NCI-H69 (cell line): ENCODE results near the gene GTPBP2.
"Not testable (repeated sequence)": the region's sequence is repeated elsewhere in the genome, so short reads cannot be mapped to it uniquely, and the experiment has no call there.

Experiments used
- DNase-seq: peaks from one replicate; lab custom pipeline; 2025; lab: John Stamatoyannopoulos, UW

GTPBP2 gene

DNA sequence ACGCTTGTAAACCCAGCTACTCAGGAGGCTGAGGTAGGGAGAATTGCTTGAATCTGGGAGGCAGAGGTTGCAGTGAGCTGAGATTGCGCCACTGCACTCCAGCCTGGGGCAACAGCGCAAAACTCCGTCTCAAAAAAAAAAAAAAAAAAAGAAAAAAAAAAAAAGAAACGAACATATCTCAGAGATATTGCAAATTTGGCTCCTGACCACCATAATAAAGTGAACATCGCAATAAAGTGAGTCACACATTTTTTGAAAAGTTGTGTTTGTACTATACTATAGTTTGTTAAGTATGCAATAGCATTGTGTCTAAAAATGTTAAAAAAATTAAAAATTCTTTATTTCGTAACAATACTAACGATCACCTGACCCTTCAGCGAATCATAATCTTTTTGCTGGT lies 29.1 kb upstream of the GTPBP2 start:
- DNase-seq = no peak

DNA sequence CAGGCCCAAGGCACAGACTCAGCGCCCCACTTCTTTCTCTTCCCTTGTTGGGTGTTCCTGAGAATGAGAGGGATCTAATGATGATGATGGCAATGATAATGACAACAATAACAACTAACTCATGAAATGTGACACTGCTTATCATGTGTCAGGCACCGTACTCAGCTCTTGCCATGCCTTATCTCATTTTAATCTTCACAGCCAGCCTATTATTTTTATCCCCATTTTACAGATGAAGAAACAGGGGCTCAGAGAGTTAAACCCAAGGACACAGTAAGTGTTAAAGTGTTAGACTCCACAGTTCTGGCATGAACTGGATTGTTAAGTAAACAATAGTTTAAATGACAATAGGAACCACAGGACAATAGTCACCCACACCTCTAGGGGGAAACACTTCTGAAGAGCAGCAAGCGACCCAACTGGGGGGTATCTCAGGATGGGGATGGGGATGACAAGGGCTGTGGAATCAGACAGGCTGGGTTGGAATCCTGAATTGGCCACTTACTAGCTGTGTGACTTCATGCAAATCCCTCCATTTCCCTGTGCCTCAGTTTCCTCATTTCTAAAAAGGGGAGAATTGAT lies 28.2 kb upstream of the GTPBP2 start:
- no peak for DNase-seq

DNA sequence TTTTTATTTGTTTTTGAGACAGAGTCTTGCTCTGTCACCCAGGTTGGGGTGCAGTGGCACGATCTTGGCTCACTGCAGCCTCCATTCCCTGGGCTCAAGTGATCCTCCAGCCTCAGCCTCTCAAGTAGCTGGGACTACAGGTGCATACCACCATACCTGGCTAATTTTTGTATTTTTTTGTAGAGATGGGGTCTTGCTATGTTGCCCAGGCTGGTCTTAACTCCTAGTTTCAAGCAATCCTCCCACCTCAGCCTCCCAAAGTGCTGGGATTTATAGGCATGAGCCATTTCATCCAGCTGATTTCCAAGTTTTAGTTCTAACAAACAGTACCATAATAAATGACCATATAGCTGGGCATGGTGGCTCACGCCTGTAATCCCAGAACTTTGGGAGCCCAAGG lies 23.8 kb upstream of the GTPBP2 start:
- DNase-seq = not testable (repeated sequence)

DNA sequence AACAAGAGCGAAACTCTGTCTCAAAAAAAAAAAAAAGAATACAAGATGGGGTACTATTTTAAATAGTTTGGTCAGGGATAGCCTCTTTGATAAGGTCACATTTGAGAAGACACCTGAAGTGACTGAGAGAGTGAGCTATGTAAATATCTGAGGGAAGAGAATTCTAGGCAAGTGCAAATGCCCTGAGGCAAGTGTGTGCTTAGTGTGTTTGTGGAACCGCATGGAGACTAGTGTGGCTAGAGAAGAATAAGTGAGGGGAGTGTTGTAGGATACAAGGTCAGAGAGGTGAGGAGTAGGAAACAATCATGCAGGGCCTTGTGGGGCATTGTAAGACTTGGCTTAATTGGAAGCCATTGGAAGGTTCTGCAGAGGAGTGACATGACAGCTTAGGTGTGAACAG lies 19.2 kb upstream of the GTPBP2 start:
- DNase-seq = no peak

DNA sequence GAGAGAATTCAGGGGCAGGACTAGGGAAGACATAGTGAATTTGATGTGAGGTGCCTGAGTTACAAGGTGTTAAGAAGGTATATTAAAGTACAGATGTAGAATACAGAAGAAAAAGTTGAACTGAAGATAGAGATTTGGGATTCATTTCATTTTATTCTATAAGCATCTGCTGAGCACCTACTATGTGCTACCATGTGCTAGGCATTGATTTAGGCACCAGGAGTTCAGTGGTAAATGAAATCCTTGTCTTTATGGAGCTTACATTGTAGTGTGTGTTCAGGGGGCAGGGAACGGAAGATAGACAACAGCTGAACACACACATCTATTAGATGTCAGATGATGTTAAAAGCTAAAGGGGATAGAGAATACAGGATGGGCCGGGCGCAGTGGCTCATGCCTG lies 18.5 kb upstream of the GTPBP2 start:
- no peak for DNase-seq

DNA sequence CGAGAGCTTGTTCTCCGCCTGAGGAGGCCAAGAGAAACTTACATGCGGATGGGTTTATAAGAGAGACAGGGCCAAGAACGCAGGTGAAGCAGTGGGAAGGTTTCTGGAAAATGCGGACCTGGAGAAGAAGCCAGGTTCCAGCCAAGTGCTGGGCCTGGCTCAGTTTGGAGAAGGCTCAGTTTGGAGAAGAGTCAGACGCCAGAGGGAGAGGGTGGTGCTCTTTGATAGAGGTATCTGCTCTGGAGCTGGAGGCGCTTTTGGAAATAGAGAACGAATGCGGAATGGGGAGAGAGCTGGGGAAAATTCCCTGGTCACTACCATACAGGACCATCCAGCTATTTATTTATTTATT lies 16.5 kb upstream of the GTPBP2 start:
- DNase-seq = no peak

DNA sequence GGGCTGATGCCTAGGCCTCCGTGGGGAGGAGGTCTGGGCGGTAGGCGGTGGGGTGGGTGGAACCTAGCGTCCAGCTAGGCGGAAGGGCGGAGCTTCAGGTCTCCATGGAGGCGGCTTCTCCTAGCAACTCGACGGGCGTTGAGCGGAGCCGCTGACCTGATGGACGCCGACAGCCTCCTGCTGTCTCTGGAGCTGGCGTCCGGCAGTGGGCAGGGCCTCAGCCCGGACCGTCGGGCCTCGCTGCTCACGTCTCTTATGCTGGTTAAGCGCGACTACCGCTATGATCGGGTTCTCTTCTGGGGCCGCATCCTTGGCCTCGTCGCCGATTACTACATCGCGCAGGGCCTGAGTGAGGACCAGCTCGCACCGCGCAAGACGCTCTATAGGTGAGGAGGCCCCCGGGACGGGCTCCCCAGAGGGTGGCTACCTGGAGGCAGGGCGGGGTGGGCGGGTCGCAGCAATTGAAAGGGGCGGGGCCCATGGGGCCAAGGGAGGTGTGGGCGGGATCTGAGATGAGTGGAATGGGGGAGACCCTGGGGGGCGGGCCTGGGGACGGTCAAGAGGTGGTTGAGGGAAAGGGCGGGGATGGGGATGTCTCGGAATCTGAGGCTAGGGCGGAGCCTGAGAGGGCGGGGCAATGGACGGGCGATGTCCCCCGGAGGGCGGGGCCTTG lies 16.0 kb upstream of the GTPBP2 start, which contains the start of gene RSPH9:
RSPH9 (plus strand) TSS at position 97 of the 673 bp plus-strand sequence; CDS start at position 160, 63 bp downstream.
- DNase-seq = peak; percentile 77

DNA sequence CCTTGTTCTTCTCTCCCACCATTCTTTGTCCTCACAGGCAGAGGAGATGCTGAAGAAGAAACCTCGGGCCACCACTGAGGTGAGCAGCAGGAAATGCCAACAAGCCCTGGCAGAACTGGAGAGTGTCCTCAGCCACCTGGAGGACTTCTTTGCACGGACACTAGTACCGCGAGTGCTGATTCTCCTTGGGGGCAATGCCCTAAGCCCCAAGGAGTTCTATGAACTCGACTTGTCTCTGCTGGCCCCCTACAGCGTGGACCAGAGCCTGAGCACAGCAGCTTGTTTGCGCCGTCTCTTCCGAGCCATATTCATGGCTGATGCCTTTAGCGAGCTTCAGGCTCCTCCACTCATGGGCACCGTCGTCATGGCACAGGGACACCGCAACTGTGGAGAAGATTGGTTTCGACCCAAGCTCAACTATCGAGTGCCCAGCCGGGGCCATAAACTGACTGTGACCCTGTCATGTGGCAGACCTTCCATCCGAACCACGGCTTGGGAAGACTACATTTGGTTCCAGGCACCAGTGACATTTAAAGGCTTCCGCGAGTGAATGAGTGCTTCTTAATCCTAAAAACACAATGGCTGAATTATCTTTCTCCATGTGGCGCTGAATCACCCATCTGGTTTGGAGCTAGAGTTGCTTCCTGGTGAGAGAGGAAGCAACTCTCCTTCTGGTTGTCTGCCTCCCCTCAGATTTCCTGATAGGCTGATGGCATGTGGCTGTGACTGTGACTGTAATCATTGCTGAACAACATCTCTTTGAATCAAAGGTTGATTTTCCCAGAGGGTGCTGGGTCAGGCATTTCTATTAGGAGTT lies 11.1 kb upstream of the GTPBP2 start:
- no peak for DNase-seq

DNA sequence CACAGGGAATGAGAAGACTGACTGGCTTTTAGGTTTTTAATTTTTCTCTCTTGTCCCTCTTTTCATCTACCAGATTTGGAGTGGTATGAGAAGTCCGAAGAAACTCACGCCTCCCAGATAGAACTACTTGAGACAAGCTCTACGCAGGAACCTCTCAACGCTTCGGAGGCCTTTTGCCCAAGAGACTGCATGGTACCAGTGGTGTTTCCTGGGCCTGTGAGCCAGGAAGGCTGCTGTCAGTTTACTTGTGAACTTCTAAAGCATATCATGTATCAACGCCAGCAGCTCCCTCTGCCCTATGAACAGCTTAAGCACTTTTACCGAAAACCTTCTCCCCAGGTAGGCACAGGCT lies 7.2 kb upstream of the GTPBP2 start:
- DNase-seq = peak; percentile 50

DNA sequence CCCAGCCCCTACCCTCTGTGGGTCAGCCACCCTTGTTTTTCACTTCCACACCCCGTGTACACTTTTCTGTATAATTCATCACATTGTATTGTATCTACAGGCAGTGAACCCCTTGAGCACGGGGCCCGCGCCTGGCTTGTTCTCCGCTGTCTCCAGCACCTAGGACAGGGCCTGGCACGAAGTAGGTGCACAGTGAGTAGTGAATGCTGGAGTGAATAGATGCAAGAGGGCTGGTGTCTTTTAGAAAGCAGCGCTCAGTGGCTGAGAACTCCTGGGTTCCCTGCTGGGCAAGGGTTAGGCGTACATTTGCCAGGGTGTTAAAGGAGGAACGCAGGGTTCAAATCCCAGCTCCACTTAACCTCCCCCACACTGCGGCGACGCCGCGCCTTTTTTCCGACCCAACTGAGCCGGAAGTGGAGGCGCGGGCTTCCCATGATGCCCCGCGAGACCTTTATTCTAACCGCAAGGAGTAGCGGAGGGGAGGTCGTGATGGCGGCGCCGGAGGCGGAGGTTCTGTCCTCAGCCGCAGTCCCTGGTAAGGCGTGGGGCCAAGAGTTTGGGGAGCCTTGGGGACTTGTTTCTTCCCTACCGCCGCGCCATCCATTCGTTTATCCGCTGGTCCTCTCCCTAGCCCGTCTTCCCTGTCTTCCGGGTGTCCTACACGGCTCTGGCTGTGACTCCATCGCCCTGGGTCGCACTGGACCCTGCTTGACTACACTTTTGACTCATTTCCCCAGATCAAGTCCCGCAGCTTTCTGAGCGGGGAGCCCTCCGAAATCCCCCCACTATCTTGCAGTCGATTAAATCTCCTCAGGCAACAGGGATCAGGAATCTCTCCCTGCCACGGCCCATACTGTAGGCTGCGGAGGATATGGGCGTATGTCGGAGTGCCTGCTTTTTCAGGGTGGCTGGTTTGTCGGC lies 6.6 kb upstream of the GTPBP2 start, which contains the start of gene MAD2L1BP:
MAD2L1BP (plus strand) TSS at position 454 of the 921 bp plus-strand sequence; CDS start at position 490, 36 bp downstream.
- DNase-seq = peak; percentile 95

DNA sequence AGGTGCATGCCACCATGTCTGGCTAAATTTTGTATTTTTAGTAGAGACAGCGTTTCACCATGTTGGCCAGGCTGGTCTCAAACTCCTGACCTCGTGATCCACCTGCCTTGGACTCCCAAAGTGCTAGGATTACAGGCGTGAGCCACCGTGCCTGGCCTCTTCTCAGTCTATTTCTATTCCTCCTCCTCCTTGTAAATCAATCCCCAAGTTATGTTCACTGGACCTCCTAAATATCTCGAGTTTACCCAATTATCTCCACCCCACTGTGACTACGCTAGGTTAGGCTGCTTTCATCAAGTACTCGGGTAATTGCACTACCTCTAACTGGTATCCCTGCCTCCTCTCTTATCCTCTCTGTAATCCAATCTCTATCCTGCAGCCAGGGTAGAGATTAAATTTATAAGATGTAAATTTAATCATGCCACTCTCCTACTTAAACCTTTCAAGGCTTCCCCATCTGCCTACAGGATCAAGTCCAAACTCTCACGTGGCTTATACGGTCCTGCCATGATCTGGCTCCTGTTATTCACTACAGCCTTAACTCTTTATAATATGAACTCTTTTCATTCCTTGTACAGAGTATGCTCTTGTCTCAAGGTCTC lies 5.7 kb upstream of the GTPBP2 start:
- no peak for DNase-seq

DNA sequence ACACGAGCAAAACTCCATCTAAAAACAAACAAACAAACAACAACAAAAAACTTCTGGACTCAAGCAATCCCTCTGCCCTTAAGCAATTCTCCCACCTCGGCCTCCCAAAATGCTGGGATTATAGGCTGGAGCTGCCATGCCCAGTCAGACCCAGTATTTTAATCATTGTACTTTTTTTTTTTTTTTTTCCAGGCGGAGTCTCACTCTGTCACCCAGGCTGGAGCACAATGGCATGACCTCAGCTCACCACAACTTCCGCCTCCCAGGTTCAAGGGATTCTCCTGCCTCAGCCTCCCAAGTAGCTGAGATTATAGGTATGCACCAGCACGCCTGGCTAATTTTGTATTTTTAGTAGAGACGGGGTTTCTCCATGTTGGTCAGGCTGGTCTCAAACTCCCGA lies 3.9 kb upstream of the GTPBP2 start:
- DNase-seq = not testable (repeated sequence)

DNA sequence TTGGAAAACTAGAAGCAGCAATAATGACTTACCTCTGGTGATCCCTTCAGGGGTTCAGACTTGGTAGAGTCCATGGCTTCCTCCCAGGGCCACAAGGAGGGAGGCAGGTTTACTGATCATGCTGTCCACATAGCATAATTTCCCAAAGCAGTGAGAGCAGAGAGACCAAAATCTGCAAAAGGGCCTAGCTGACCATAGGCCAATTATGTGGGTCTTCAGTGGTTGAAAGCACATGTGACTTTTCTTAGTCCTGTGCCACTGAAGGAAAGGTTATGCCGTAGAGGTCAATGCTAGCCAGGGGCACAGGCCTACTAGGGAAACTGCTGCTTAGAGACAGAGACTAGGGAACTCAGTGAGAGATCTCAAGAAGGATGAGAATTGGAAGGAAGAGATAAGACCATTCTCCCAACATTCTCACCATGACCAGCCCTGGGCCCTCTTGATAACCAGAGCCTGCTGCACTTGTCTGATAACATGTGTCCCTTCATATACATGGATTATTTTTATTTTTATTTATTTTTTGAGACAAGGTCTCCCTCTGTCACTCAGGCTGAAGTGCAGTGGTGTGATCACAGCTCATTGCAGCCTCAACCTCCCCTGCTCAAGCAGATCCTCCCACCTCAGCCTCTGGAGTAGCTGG lies 2.0 kb upstream of the GTPBP2 start:
- DNase-seq = peak; percentile 29

DNA sequence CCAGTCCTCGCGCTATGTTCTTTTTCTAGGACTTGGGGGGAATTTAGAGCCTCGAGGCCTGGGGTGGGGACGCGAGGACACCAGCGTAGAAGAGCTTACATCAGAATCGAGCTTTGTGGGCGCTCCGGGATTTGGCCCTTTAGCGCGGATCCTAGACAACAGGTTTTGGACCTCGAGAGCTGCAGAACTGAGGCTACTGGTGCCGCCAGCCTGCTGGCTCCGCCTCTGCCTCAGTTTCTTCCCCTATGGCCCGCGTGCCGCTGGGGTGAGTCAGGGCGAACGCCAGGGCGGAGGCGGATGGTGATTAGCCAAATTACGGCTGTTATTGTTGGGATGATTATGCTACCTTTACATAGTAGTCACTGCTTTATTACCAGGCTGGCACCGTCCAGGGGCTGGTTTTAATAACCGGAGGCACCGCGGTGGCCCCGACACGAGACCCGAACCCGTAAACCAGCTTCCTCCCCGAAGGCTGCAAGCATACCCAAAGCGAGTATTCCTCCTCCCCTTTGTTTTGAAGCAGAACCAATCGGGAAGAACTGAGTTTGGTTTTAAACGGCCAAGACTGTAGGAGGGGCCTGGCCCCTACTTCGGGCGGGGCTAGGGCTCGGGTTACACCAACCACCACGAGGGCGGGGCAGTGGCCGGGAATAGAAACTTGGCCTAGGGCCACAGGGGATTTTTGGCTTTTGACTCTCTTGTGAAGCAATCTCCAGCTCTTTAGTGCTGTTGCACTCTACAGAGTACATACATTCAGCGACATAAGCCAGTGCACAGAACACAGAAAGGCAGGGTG lies 639 bp upstream of the GTPBP2 start:
- peak; percentile 99 for DNase-seq

DNA sequence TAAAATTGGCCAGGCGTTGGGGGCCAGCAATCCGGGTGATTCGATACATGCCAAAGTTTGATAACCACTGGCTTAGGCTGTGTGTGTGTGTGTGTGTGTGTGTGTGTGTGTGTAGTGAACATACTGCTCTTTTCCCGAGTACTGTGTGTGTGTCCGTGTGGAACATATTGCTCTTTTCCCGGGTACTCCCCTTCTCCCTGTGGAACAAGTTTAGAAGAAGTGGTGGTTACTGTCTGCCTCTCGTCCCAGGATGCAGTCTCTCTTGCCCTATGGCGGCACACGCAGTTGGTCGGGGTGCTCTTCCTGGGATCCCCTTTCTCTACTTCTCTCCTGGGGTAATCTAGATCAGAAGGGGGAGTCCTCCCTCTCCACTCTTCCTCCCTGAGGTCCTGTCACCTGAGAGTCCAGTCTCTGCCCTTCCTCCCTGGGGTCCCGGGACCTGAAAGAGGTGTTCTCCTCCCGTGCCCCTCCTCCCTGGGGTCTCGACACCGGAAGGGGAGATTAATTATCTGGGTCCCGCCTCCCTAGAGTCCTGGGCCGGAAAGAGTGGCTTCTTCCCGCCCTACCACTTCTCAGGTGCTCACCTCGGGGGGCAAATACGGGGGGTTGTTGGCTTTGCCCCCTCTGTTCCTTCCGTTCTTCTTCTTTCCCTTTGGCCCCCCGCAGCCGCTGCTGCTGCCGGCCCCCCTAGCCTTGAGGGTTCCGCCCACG lies 516 bp downstream of the GTPBP2 start:
- DNase-seq = peak; percentile 81

DNA sequence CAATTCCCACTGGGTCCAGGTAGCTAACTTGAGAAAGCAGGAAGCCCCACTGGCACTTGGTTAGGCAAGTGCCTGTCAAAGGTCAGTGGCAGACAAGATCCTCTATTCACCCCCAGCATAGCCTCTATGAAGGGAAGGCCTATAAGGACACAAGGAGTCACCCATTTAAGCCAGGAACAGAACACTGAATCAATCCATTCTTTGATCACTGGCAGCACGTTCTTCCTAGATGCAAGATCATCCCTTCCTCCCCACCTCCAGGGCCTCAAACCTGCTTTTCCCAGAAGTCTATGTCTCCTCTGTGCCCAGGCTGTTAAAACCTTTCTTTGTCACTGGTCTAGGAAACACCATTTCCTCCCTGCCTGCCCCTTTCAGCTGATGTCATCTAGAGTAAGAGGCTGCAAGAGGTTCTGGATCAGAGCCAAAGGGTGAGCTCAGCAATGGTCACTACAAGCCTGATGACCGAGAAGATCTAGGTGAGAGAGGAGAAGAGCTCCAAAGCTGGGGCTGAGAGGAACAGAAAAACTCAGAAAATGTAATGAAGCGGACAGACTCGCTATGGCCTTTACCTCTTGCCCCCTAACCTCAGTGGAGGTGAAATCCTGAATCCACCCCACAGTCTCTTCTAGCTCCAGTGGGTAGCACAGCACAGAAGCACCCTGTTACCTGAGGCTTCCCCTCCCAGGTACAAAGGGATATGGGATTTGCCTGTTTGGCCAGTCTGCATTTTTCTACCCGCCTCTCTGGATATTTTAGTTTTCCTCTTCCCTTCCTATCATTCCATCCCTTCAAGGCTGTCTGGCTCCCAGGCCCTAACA lies 1.8 kb downstream of the GTPBP2 start:
- DNase-seq = peak; percentile 90

DNA sequence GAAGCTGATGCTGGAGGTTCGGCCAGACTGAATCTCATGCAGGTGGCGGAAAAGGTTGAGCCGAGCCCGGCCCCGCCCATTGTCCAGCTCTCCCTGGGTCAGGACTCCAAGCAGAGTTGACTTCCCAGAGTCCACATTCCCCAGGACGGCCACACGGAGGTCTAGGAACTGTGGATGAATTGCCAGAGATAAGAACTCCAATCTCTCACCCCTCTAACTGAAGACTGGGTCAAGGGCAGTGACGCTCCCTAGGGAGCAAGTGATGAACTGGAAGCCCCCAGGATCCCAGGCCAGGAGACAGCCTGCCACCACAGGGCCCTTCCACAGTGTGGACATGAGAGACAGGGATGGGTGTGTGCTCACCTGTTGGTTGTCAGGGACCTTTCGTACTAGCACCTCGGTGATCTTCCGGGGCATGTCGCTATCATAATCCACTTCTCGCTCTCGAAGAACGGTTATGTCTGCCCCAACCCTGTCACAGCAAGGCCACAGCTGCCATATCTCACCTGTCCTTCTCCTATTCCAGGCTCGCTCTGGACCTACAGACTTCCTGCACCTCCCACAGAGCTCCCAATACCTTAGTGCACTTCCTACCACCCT lies 3.6 kb downstream of the GTPBP2 start:
- no peak for DNase-seq

DNA sequence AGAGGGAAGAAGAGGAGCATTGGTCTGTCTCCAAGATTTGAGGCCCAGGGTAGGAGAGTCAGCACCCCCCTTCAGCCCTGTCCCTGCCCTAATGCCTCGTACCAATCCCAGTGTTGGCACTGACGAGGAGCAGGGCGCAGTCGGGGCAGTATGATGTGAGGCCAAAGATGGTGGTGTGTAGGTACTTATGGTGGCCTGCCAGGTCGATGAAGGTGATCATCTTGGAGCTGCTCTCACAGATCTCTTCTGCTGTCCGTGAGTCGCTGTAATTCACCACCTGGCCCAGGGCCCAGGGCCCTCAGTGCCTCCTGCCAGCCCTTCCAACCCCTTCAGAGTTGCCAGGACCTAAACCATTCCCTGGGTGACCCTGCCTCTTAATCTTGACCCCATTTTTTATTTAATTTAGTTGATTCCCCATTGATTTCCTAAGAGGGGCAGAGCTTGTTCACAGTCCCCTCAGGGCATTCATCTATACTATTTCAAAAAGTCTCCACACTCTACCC lies 4.2 kb downstream of the GTPBP2 start:
- DNase-seq = no peak
